K562 (cell line): Measurements from ENCODE around the gene CLP1. TPM values are rescaled to one million over a fixed set of nuclear protein-coding genes. Genes with fewer than 3 reads are reported as not detected.
A peak's percentile ranks its signal among the peaks of the same experiment; 100 is the strongest.

ENCODE experiments used
- ATAC-seq: fragments of 200-7000 bp; cut with Tn5 transposase; 3 replicates; pipeline ENCODE4 v1.9.1; 2020; ENCODE audit warnings: moderate library complexity
- BruUV-seq: library from RNA; stranded (reverse); fragments of 400-500 nt; replicated peaks from 2 replicates; lab custom pipeline; 2021; lab: Mats Ljungman, UMichigan
- CTCF ChIA-PET: fragments of 300-600 bp; formaldehyde crosslinking; extraction: SDS; loops from one replicate; lab custom pipeline; 2021; ENCODE audit warnings: low intra/inter-chr PET ratio; lab: Yijun Ruan, JAX
- POLR2A ChIA-PET: fragments of 300-600, 350-650 bp; sonication (Branson Sonifier 250); formaldehyde crosslinking; extraction: SDS; loops from one replicate; lab custom pipeline; 2021; ENCODE audit warnings: antibody characterized with exemption, inconsistent platforms; lab: Yijun Ruan, JAX
- DNase-seq, 4 experiments: peaks; one replicate each; pipeline versions ENCODE4 v3.0.0 to v3.0.0-alpha.2; 2011 to 2018; ENCODE audit warnings: low spot score in 3 of 4, mixed read lengths in 3 of 4; ENCODE audit errors: extremely low read depth in 1 of 4
- FAIRE-seq: peaks from 2 replicates; lab custom pipeline; 2011; peaks lifted over from hg19 to GRCh38; lab: Jason Lieb, UNC
- H2AFZ ChIP-seq: 2 replicates; pipeline ENCODE4 v1.6.0; 2011; ENCODE audit warnings: low read depth, low read length, control low read depth, inconsistent platforms
- H3K27ac ChIP-seq: fragments of 200-600 bp; 3 replicates; pipeline ENCODE4 v1.8.0; 2011; ENCODE audit warnings: low read depth, mild to moderate bottlenecking, control low read depth, inconsistent platforms, low read length, moderate library complexity, mixed read lengths; ENCODE audit errors: extremely low read depth
- H3K27me3 ChIP-seq, 2 experiments: fragments of 300-600 bp in 1 of 2; 2 replicates in 1 of 2; 3 replicates in 1 of 2; pipeline versions ENCODE4 v1.6.0 to v1.8.0; 2011; ENCODE audit warnings: inconsistent platforms in 2 of 2, low read length in 2 of 2, mild to moderate bottlenecking in 1 of 2, mixed read lengths in 1 of 2, moderate library complexity in 1 of 2; ENCODE audit not compliant: control insufficient read depth in 2 of 2, insufficient read depth in 2 of 2
- H3K36me3 ChIP-seq: fragments of 300-600 bp; 3 replicates; pipeline ENCODE4 v1.8.0; 2011; ENCODE audit warnings: mild to moderate bottlenecking, low read length, inconsistent platforms; ENCODE audit not compliant: control insufficient read depth, insufficient read depth
- H3K4me1 ChIP-seq, 2 experiments: fragments of 200-600 bp in 1 of 2; replicated peaks in 1 of 2; 2 replicates in 1 of 2; 3 replicates in 1 of 2; pipeline versions ENCODE4 v1.5.1 to v1.8.0; 2011; ENCODE audit warnings: inconsistent platforms in 2 of 2, low read length in 2 of 2, mild to moderate bottlenecking in 1 of 2, mixed read lengths in 1 of 2, moderate library complexity in 1 of 2; ENCODE audit not compliant: control insufficient read depth in 2 of 2, insufficient read depth in 2 of 2
- H3K4me2 ChIP-seq: 2 replicates; pipeline ENCODE4 v1.6.1; 2011; ENCODE audit warnings: low read length, control low read depth, inconsistent platforms, mixed read lengths; ENCODE audit not compliant: insufficient read depth
- H3K4me3 ChIP-seq: fragments of 200-600 bp; sonication (generic), shearing (Covaris generic); 2 replicates; pipeline ENCODE4 v1.5.1; 2016; ENCODE audit warnings: control low read depth, inconsistent platforms
- H3K79me2 ChIP-seq: fragments of 200-600 bp; 3 replicates; pipeline ENCODE4 v1.8.0; 2011; ENCODE audit warnings: low read length, inconsistent platforms; ENCODE audit not compliant: control insufficient read depth, insufficient read depth
- H3K9ac ChIP-seq, 2 experiments: 2 replicates each; pipeline versions ENCODE4 v1.6.0 to v1.6.1; 2011; ENCODE audit warnings: low read depth in 2 of 2, low read length in 2 of 2, control low read depth in 1 of 2, inconsistent platforms in 1 of 2, mild to moderate bottlenecking in 1 of 2, mixed read lengths in 1 of 2; ENCODE audit not compliant: insufficient read depth in 1 of 2
- H3K9me1 ChIP-seq: one replicate; pipeline ENCODE4 v1.6.0; 2011; ENCODE audit warnings: inconsistent platforms, mild to moderate bottlenecking, low read length, moderate library complexity; ENCODE audit not compliant: control insufficient read depth, insufficient read depth
- H3K9me3 ChIP-seq: replicated peaks from 2 replicates; pipeline ENCODE4 v1.5.1; 2011; ENCODE audit warnings: low read depth, low read length, inconsistent platforms; ENCODE audit not compliant: control insufficient read depth, insufficient read depth
- H4K20me1 ChIP-seq: replicated peaks from 2 replicates; pipeline ENCODE4 v1.6.1; 2011; ENCODE audit warnings: low read length, inconsistent platforms, mixed read lengths; ENCODE audit not compliant: control insufficient read depth, insufficient read depth
- CXXC5 ChIP-seq: fragments of 250-450 bp; sonication (Bioruptor Pico); IDR thresholded peaks from 2 replicates; pipeline ENCODE4 v1.8.0; 2022; ENCODE audit warnings: inconsistent platforms, mild to moderate bottlenecking, moderate library complexity
- DEAF1 ChIP-seq: fragments of 450-650 bp; formaldehyde crosslinking; IDR thresholded peaks from 2 replicates; pipeline ENCODE4 v1.4.0; 2020; ENCODE audit warnings: mild to moderate bottlenecking, moderate library complexity
- DMBX1 ChIP-seq: fragments of 250-450 bp; sonication (Bioruptor Pico); IDR thresholded peaks from 2 replicates; pipeline ENCODE4 v1.8.0; 2022; ENCODE audit warnings: inconsistent platforms, mild to moderate bottlenecking, moderate library complexity, borderline replicate concordance
- ETV1 ChIP-seq: fragments of 450-650 bp; conservative IDR thresholded peaks from 2 replicates; pipeline ENCODE4 v1.6.1; 2016; ENCODE audit warnings: missing genetic modification characterization, control low read depth, low read depth, missing compliant biosample characterization
- GTF2F1 ChIP-seq: IDR thresholded peaks from 2 replicates; pipeline ENCODE4 v1.6.1; 2011; ENCODE audit warnings: low read depth, low read length, improper control_type of control experiment
- HMG20A ChIP-seq: fragments of 450-650 bp; formaldehyde crosslinking; conservative IDR thresholded peaks from 2 replicates; pipeline ENCODE4 v1.4.0; 2020; ENCODE audit warnings: mild to moderate bottlenecking, mixed read lengths
- HMGN3 ChIP-seq: IDR thresholded peaks from 2 replicates; pipeline ENCODE4 v1.6.1; 2011; ENCODE audit warnings: borderline replicate concordance, low read depth, mild to moderate bottlenecking, mixed read lengths, low read length; ENCODE audit not compliant: insufficient read length; ENCODE audit errors: extremely low read depth
- MYC ChIP-seq, 2 experiments: fragments of 250-450 bp in 1 of 2; sonication (Bioruptor Pico) in 1 of 2; IDR thresholded peaks; 2 replicates each; pipeline versions ENCODE4 v1.5.1 to v1.6.1; 2012 to 2021; ENCODE audit warnings: low read depth in 2 of 2, borderline replicate concordance in 1 of 2, improper control_type of control experiment in 1 of 2, low read length in 1 of 2, mild to moderate bottlenecking in 1 of 2, moderate library complexity in 1 of 2
- NR1H2 ChIP-seq: sonication (generic); formaldehyde crosslinking; IDR thresholded peaks from 2 replicates; pipeline ENCODE4 v1.4.0; 2020; ENCODE audit warnings: mild to moderate bottlenecking, missing genetic modification reagents
- RBM25 ChIP-seq: fragments of 200-400 bp; formaldehyde crosslinking; IDR thresholded peaks from 2 replicates; pipeline ENCODE4 v1.6.1; 2018; ENCODE audit warnings: low read length, low read depth, moderate library complexity; ENCODE audit not compliant: severe bottlenecking
- SRSF7 ChIP-seq: fragments of 200-400 bp; formaldehyde crosslinking; optimal IDR thresholded peaks from 2 replicates; pipeline ENCODE3; 2017; ENCODE audit warnings: mild to moderate bottlenecking, low read depth, low read length
- TGIF2 ChIP-seq: sonication (generic); formaldehyde crosslinking; IDR thresholded peaks from 2 replicates; pipeline ENCODE4 v1.8.1; 2022; ENCODE audit warnings: mild to moderate bottlenecking, missing genetic modification reagents, moderate library complexity
- THRB ChIP-seq: fragments of 450-650 bp; formaldehyde crosslinking; conservative IDR thresholded peaks from 2 replicates; pipeline ENCODE4 v1.4.0; 2022; ENCODE audit warnings: mild to moderate bottlenecking, missing genetic modification characterization
- ZBTB8A ChIP-seq: fragments of 450-650 bp; IDR thresholded peaks from 2 replicates; pipeline ENCODE4 v1.6.1; 2018; ENCODE audit warnings: mild to moderate bottlenecking, moderate library complexity; ENCODE audit not compliant: partially characterized antibody
- ZNF175 ChIP-seq: fragments of 200-800 bp; sonication (Bioruptor generic); IDR thresholded peaks from 2 replicates; pipeline ENCODE4 v1.6.1; 2016; ENCODE audit warnings: low read depth, mild to moderate bottlenecking, missing genetic modification characterization, missing compliant biosample characterization
- ZNF766 ChIP-seq: fragments of 200-800 bp; sonication (Bioruptor generic); conservative IDR thresholded peaks from 2 replicates; pipeline ENCODE4 v1.6.1; 2016; ENCODE audit warnings: missing genetic modification characterization, missing compliant biosample characterization
- WGBS: fragments of 100-300 bp; shearing (Covaris generic); methylation state at CpG from one replicate; pipeline ENCODE4 v1.1.6; 2016; ENCODE audit warnings: low coverage, mixed read lengths; ENCODE audit not compliant: insufficient coverage; ENCODE audit errors: missing lambda C conversion rate; 5-methylcytosine and 5-hydroxymethylcytosine counted together
- in situ Hi-C: fragments of 300-500 bp; cut with MboI; formaldehyde crosslinking; loops from 4 replicates; pipeline ENCODE4 v1.15.0; 2018; ENCODE audit warnings: inconsistent platforms, mixed read lengths
- intact Hi-C: fragments of 100-400 bp; cut with micrococcal nuclease; formaldehyde crosslinking; loops from 2 replicates; pipeline ENCODE4 v1.14.2; 2022
- polyA plus RNA-seq, 8 experiments: library from polyadenylated mRNA; depleted of rRNA in 4 of 8; stranded (reverse) in 5 of 8; unstranded in 3 of 8; fragments of >200 nt; fragmentation: Nextera tagmentation in 2 of 8; fragmentation: Illumina TruSeq in 1 of 8; extraction: Ambion mirVana in 2 of 8; extraction: Trizol in 1 of 8; gene quantifications; 2 replicates each; pipeline versions ENCODE4 v1.2.1 to v1.2.3, GENCODE V29; 2011 to 2014; ENCODE audit warnings: inconsistent platforms in 1 of 8, missing spikeins in 1 of 8
- total RNA-seq, 7 experiments: library from RNA; depleted of rRNA in 6 of 7; stranded (reverse); fragments of >200 nt in 6 of 7; fragmentation: Illumina TruSeq in 2 of 7; extraction: Trizol in 2 of 7; gene quantifications; 2 replicates each; pipeline versions ENCODE4 v1.2.1 to v1.2.3, GENCODE V29; 2011 to 2021; ENCODE audit warnings: low replicate concordance in 1 of 7

CLP1 gene
- total and polyA plus RNA-seq, 9 of the 15 experiments (the other 6 are each of a cell fraction or from before 2014, with no cell fraction given), result 19.1 to 46.2 (median 27.8) TPM

- TF ChIP-seq GTF2F1 (no peak), RBM25 (peak; percentile 84)
- TF ChIP-seq, all 486 proteins: peak for 9
These were observed 16.4 kb upstream of the CLP1 start (continued) for GRCh38 chr11:57641011-57641807.

GRCh38 chr11:57643802-57644201 is 13.8 kb upstream of the CLP1 start:
- POLR2A ChIA-PET, result no interaction called here
- Histone ChIP-seq H3K4me2 (no peak overlapping the region), H3K27me3 (peaks cover 0 to 15% of the 10 kb centered on the region in 2 experiments; a peak in 2 of 5 replicates), H2AFZ (no peak overlapping the region), H4K20me1 (no peaks in the 10 kb centered on the region; the same call in 1 of the 2 replicates), H3K9me1 (no peaks in the 10 kb centered on the region), H3K4me3 (no peak overlapping the region), H3K27ac (no peak overlapping the region), H3K79me2 (no peaks in the 10 kb centered on the region), H3K36me3 (no peaks in the 10 kb centered on the region), H3K4me1 (peaks cover 25 to 30% of the 10 kb centered on the region in 2 experiments), H3K9ac (no peak overlapping the region), H3K9me3 (no peaks in the 10 kb centered on the region)
- ATAC-seq, result no peak
- BruUV-seq, result no TSS peak
- 28% methylated on average over 3 of the region's 3 CpGs for WGBS
- no peak for FAIRE-seq
- DNase-seq, result no peak
- intact Hi-C loops, result loop anchor here (2.0 kb wide), 1 partner anchor 299 kb away; no protein-coding TSS in a partner anchor
- in situ Hi-C loops, result loop anchor here (5.0 to 10.0 kb wide), 3 partner anchors 77 to 302 kb away; partner anchors contain the start of gene UBE2L6
- CTCF ChIA-PET, result interaction anchor here (0.7 to 1.0 kb wide), 2 partner anchors 75 to 113 kb away, joined by 3 to 4 read pairs; partner anchors contain the start of gene TIMM10
- TF ChIP-seq CXXC5 (CRISPR knock-in tag) (0 out of 2 replicates have a peak, but pooled peaks have one; percentile 19), HMG20A (CRISPR knock-in tag) (no peak), DEAF1 (CRISPR knock-in tag) (no peak), NR1H2 (CRISPR knock-in tag) (no peak), ZNF766 (CRISPR knock-in tag) (0 out of 2 replicates have a peak, but pooled peaks have one; percentile 32), TGIF2 (no peak), ETV1 (tag) (0 out of 2 replicates have a peak, but pooled peaks have one; percentile 8), ZBTB8A (no peak), ZNF175 (CRISPR knock-in tag) (peak; percentile 53), SRSF7 (no peak), DMBX1 (CRISPR knock-in tag) (no peak), HMGN3 (no peak), MYC (IDR thresholded peaks at IDR 0.05; ENCODE audit: low read depth, low read length) (peak; percentile 64), MYC (CRISPR knock-in tag; IDR thresholded peaks at IDR 0.05; ENCODE audit: borderline replicate concordance, low read depth) (no peak), THRB (no peak)
